Measurements from ENCODE around the gene THADA.

DNA sequence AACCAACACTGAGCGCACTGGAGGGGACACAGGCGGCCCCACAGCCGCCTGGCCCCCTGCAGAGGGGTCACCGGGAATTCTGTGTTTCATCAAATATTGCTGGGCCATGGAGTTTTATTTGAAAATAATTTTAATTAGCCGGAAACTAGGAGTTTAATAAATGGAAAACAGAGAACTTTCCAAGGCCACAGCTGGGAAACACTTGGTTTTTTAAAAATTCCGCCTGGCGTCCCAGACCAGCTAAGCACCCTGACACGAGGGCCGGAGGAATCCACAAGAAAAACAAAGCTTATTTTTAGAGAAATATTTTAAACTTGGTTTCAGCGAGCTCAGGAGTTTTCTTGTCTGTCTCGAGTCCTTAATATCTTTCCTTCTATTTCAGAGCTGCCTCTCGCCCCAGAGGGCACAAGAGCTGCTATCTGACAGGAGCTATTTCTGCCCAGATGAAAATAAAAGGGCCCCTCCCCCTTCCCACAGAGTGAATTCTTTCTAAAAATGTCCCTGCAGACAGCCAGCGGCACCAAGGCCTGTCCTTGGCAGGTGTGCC lies 377.6 kb downstream of the THADA start:
- TF ChIP-seq, protein P1, sequence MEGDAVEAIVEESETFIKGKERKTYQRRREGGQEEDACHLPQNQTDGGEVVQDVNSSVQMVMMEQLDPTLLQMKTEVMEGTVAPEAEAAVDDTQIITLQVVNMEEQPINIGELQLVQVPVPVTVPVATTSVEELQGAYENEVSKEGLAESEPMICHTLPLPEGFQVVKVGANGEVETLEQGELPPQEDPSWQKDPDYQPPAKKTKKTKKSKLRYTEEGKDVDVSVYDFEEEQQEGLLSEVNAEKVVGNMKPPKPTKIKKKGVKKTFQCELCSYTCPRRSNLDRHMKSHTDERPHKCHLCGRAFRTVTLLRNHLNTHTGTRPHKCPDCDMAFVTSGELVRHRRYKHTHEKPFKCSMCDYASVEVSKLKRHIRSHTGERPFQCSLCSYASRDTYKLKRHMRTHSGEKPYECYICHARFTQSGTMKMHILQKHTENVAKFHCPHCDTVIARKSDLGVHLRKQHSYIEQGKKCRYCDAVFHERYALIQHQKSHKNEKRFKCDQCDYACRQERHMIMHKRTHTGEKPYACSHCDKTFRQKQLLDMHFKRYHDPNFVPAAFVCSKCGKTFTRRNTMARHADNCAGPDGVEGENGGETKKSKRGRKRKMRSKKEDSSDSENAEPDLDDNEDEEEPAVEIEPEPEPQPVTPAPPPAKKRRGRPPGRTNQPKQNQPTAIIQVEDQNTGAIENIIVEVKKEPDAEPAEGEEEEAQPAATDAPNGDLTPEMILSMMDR (conservative IDR thresholded peaks at IDR 0.05; ENCODE audit: low read length): no peak
- no peak for TF ChIP-seq EZH2phosphoT487 (IDR thresholded peaks at IDR 0.05; ENCODE audit: borderline replicate concordance, low read depth, low read length)

Measured in OCI-LY7 (cell line).